WTC11 (cell line): ENCODE measurements around the gene ID2. TPM values are rescaled to one million over a fixed set of nuclear protein-coding genes. Genes with fewer than 3 reads are reported as not detected.

Experiments
- ATAC-seq: fragments of 200-7000 bp; cut with Tn5 transposase; 2 replicates; pipeline ENCODE4 v1.10.0; 2021; ENCODE audit warnings: mild to moderate bottlenecking, moderate library complexity
- CTCF ChIA-PET: fragments of 300-600 bp; sonication (Branson Sonifier 250); formaldehyde crosslinking; loops from one replicate; lab custom pipeline; 2021; ENCODE audit warnings: antibody characterized with exemption; lab: Charles Lee
- POLR2A ChIA-PET: fragments of 350-600 bp; sonication (Branson Sonifier 250); formaldehyde crosslinking; loops from one replicate; lab custom pipeline; 2021; ENCODE audit warnings: antibody characterized with exemption; lab: Charles Lee
- DNase-seq: peaks from one replicate; pipeline ENCODE4 v3.0.0; 2021; ENCODE audit warnings: low spot score
- H3K27ac Mint-ChIP-seq: 2 replicates; pipeline ENCODE4 v1.8.0; 2021; ENCODE audit warnings: mixed read lengths
- H3K27me3 Mint-ChIP-seq: 2 replicates; pipeline ENCODE4 v1.8.0; 2021; ENCODE audit warnings: low read depth, mild to moderate bottlenecking, moderate library complexity, mixed read lengths
- H3K36me3 Mint-ChIP-seq: 2 replicates; pipeline ENCODE4 v1.8.0; 2021; ENCODE audit warnings: mixed read lengths
- H3K4me1 Mint-ChIP-seq: 2 replicates; pipeline ENCODE4 v1.8.0; 2022; ENCODE audit warnings: mixed read lengths
- H3K4me3 Mint-ChIP-seq: 2 replicates; pipeline ENCODE4 v1.8.0; 2021; ENCODE audit warnings: mild to moderate bottlenecking, moderate library complexity, mixed read lengths
- H3K9me3 Mint-ChIP-seq: 2 replicates; pipeline ENCODE4 v1.8.0; 2021; ENCODE audit warnings: mixed read lengths
- AFF4 ChIP-seq: sonication (generic); formaldehyde crosslinking; IDR thresholded peaks from 2 replicates; pipeline ENCODE4 v1.8.1; 2023; ENCODE audit warnings: mild to moderate bottlenecking, missing genetic modification reagents, borderline replicate concordance
- GRHL2 ChIP-seq: fragments of 250-450 bp; sonication (Bioruptor Pico); IDR thresholded peaks from 2 replicates; pipeline ENCODE4 v1.8.0; 2022; ENCODE audit warnings: mild to moderate bottlenecking, moderate library complexity; ENCODE audit not compliant: insufficient replicate concordance, severe bottlenecking
- MLX ChIP-seq: sonication (generic); formaldehyde crosslinking; IDR thresholded peaks from 2 replicates; pipeline ENCODE4 v1.8.1; 2023; ENCODE audit warnings: mild to moderate bottlenecking, missing genetic modification reagents, moderate library complexity
- MXD4 ChIP-seq: fragments of 250-450 bp; sonication (Bioruptor Pico); IDR thresholded peaks from 2 replicates; pipeline ENCODE4 v1.8.0; 2021; ENCODE audit warnings: mild to moderate bottlenecking, moderate library complexity, borderline replicate concordance
- NFATC4 ChIP-seq: fragments of 250-450 bp; sonication (Bioruptor Pico); IDR thresholded peaks from 2 replicates; pipeline ENCODE4 v1.9.0; 2021; ENCODE audit warnings: mild to moderate bottlenecking
- NFYB ChIP-seq: sonication (generic); formaldehyde crosslinking; conservative IDR thresholded peaks from 2 replicates; pipeline ENCODE4 v1.8.0; 2022; ENCODE audit warnings: low read depth, missing genetic modification reagents
- OVOL2 ChIP-seq: fragments of 250-450 bp; sonication (Bioruptor Pico); IDR thresholded peaks from 2 replicates; pipeline ENCODE4 v1.9.0; 2021; ENCODE audit warnings: mild to moderate bottlenecking, borderline replicate concordance
- PREB ChIP-seq: sonication (generic); formaldehyde crosslinking; IDR thresholded peaks from 2 replicates; pipeline ENCODE4 v1.8.1; 2022; ENCODE audit warnings: mild to moderate bottlenecking, missing genetic modification reagents, moderate library complexity, borderline replicate concordance
- SMAD3 ChIP-seq: sonication (generic); formaldehyde crosslinking; IDR thresholded peaks from 2 replicates; pipeline ENCODE4 v1.8.0; 2022; ENCODE audit warnings: missing genetic modification reagents, mild to moderate bottlenecking, borderline replicate concordance
- SP1 ChIP-seq: sonication (generic); formaldehyde crosslinking; conservative IDR thresholded peaks from 2 replicates; pipeline ENCODE4 v1.8.1; 2022; ENCODE audit warnings: missing genetic modification reagents
- ZNF219 ChIP-seq: sonication (generic); formaldehyde crosslinking; IDR thresholded peaks from 2 replicates; pipeline ENCODE4 v1.8.0; 2023; ENCODE audit warnings: missing genetic modification reagents, mild to moderate bottlenecking, borderline replicate concordance
- ZNF396 ChIP-seq: fragments of 250-450 bp; sonication (Bioruptor Pico); IDR thresholded peaks from 2 replicates; pipeline ENCODE4 v1.8.0; 2021; ENCODE audit warnings: mild to moderate bottlenecking, moderate library complexity, borderline replicate concordance
- total RNA-seq: library from RNA; stranded (reverse); gene quantifications from 3 replicates; pipeline ENCODE4 v1.2.3, GENCODE V29; 2021
- TF ChIP-seq, protein P1 (sequence below): sonication (generic); formaldehyde crosslinking; conservative IDR thresholded peaks from 2 replicates; pipeline ENCODE4 v1.8.1; 2022; ENCODE audit warnings: mild to moderate bottlenecking, missing genetic modification reagents
- TF ChIP-seq, protein P2 (sequence below): fragments of 250-450 bp; sonication (Bioruptor Pico); IDR thresholded peaks from 2 replicates; pipeline ENCODE4 v1.9.0; 2021; ENCODE audit warnings: mild to moderate bottlenecking, borderline replicate concordance
- TF ChIP-seq, protein P3 (sequence below): sonication (generic); formaldehyde crosslinking; IDR thresholded peaks from 2 replicates; pipeline ENCODE4 v1.8.0; 2022; ENCODE audit warnings: mild to moderate bottlenecking, missing genetic modification reagents
- TF ChIP-seq, protein P4 (sequence below): fragments of 250-450 bp; sonication (Bioruptor Pico); conservative IDR thresholded peaks from 2 replicates; pipeline ENCODE4 v1.9.0; 2021; ENCODE audit warnings: mild to moderate bottlenecking

ID2 gene
- total RNA-seq, 1 experiment from 2014 or later = 38.6 TPM

GRCh38 chr2:8648441-8649213, 33.2 kb upstream of the ID2 start:
- no peak for DNase-seq
- H3K4me3 Mint-ChIP-seq = no peak overlapping the region
- TF ChIP-seq SMAD3 (CRISPR knock-in tag) = no peak
- TF ChIP-seq, all 79 proteins: peak for 0
- Mint-ChIP-seq H3K27ac (no peak overlapping the region), H3K27me3 (no peaks in the 10 kb centered on the region), H3K4me1 (no peaks in the 10 kb centered on the region), H3K9me3 (peaks cover 10% of the 10 kb centered on the region), H3K36me3 (no peaks in the 10 kb centered on the region)
- POLR2A ChIA-PET = no interaction called here
- ATAC-seq = no peak
- CTCF ChIA-PET = interaction anchor here (1.3 kb wide), 1 partner anchor 33 kb away, joined by 4 read pairs; the partner anchor contains the start of gene ID2

GRCh38 chr2:8649718-8650117, 32.1 kb upstream of the ID2 start:
- no peaks in the 10 kb centered on the region for H3K27me3 Mint-ChIP-seq

More at GRCh38 chr2:8649718-8650117, 32.1 kb upstream of the ID2 start:
- ATAC-seq (no peak), DNase-seq (no peak)
- Mint-ChIP-seq H3K36me3 (no peaks in the 10 kb centered on the region), H3K4me3 (no peak overlapping the region), H3K9me3 (peaks cover 10% of the 10 kb centered on the region), H3K4me1 (no peaks in the 10 kb centered on the region), H3K27ac (no peak overlapping the region)
- ChIA-PET POLR2A (no interaction called here), CTCF (no interaction called here)
- TF ChIP-seq MLX (CRISPR knock-in tag) (no peak), GRHL2 (CRISPR knock-in tag) (no peak), SP1 (CRISPR knock-in tag) (no peak), NFYB (CRISPR knock-in tag) (no peak), AFF4 (CRISPR knock-in tag) (no peak), NFATC4 (CRISPR knock-in tag) (no peak), MXD4 (CRISPR knock-in tag) (no peak), OVOL2 (CRISPR knock-in tag) (no peak), ZNF219 (CRISPR knock-in tag) (no peak), PREB (no peak), ZNF396 (CRISPR knock-in tag) (no peak)
- TF ChIP-seq, protein P1, sequence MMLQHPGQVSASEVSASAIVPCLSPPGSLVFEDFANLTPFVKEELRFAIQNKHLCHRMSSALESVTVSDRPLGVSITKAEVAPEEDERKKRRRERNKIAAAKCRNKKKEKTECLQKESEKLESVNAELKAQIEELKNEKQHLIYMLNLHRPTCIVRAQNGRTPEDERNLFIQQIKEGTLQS (CRISPR knock-in tag) = no peak
- TF ChIP-seq, protein P2, sequence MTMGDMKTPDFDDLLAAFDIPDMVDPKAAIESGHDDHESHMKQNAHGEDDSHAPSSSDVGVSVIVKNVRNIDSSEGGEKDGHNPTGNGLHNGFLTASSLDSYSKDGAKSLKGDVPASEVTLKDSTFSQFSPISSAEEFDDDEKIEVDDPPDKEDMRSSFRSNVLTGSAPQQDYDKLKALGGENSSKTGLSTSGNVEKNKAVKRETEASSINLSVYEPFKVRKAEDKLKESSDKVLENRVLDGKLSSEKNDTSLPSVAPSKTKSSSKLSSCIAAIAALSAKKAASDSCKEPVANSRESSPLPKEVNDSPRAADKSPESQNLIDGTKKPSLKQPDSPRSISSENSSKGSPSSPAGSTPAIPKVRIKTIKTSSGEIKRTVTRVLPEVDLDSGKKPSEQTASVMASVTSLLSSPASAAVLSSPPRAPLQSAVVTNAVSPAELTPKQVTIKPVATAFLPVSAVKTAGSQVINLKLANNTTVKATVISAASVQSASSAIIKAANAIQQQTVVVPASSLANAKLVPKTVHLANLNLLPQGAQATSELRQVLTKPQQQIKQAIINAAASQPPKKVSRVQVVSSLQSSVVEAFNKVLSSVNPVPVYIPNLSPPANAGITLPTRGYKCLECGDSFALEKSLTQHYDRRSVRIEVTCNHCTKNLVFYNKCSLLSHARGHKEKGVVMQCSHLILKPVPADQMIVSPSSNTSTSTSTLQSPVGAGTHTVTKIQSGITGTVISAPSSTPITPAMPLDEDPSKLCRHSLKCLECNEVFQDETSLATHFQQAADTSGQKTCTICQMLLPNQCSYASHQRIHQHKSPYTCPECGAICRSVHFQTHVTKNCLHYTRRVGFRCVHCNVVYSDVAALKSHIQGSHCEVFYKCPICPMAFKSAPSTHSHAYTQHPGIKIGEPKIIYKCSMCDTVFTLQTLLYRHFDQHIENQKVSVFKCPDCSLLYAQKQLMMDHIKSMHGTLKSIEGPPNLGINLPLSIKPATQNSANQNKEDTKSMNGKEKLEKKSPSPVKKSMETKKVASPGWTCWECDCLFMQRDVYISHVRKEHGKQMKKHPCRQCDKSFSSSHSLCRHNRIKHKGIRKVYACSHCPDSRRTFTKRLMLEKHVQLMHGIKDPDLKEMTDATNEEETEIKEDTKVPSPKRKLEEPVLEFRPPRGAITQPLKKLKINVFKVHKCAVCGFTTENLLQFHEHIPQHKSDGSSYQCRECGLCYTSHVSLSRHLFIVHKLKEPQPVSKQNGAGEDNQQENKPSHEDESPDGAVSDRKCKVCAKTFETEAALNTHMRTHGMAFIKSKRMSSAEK (CRISPR knock-in tag) = no peak
- TF ChIP-seq, protein P3, sequence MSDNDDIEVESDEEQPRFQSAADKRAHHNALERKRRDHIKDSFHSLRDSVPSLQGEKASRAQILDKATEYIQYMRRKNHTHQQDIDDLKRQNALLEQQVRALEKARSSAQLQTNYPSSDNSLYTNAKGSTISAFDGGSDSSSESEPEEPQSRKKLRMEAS (CRISPR knock-in tag) = no peak
- TF ChIP-seq, protein P4, sequence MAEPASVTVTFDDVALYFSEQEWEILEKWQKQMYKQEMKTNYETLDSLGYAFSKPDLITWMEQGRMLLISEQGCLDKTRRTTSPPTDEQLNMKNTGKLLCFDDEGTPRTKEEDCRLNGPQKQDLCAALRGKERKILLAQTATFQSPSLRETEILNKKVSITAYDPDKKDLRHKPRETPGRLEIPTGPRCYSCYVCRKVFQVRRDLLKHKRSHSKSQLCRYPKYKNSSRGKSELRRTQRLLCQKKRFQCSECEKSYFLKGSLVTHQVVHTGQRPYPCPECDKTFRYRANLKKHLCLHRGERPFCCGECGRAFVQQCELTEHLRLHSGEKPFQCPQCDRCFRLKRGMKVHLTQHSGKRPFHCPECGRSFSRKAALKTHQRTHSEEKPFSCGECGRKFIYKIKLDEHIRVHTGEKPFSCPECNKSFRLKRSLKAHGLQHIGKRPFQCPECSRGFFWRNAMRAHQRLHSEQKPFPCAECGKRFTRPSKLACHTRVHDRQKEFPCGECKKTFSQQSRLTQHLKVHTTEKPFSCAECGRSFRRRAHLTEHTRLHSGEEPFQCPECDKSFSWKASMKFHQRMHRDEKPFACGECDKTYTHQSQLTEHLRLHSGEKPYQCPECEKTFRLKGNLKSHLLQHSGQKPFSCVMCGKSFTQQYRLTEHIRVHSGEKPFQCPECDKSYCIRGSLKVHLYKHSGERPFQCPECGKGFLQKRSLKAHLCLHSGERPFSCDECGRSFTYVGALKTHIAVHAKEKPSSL (CRISPR knock-in tag) = no peak
